ENCODE data around the gene MYL11.

DNA sequence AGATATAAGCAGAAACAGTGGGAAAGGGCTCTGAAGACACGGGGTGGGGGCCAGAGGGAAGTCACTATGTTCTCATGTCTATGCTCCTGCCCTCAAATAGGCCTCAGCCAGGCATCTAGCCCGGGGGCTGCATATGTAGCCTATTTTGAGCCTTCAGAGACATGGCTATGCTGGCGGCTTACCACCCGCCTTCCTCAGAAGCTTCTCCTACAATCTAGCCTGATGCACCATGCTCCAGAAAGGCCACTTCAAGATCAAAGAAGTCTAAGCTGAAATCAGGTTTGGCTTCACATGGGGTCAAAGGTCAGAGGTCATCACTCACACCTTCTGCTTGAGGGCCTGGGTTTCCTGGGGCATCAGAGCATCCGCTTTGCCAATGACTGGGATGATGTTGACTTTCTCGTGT, 6.2 kb downstream of the MYL11 start:
- TF ChIP-seq, protein P1, sequence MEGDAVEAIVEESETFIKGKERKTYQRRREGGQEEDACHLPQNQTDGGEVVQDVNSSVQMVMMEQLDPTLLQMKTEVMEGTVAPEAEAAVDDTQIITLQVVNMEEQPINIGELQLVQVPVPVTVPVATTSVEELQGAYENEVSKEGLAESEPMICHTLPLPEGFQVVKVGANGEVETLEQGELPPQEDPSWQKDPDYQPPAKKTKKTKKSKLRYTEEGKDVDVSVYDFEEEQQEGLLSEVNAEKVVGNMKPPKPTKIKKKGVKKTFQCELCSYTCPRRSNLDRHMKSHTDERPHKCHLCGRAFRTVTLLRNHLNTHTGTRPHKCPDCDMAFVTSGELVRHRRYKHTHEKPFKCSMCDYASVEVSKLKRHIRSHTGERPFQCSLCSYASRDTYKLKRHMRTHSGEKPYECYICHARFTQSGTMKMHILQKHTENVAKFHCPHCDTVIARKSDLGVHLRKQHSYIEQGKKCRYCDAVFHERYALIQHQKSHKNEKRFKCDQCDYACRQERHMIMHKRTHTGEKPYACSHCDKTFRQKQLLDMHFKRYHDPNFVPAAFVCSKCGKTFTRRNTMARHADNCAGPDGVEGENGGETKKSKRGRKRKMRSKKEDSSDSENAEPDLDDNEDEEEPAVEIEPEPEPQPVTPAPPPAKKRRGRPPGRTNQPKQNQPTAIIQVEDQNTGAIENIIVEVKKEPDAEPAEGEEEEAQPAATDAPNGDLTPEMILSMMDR (conservative IDR thresholded peaks at IDR 0.05), result no peak
- TF ChIP-seq ZFX (IDR thresholded peaks at IDR 0.05), result no peak

Data from C4-2B (cell line).